RWPE2 (cell line): ENCODE data around the gene SAMD11.

Source experiments
- ATAC-seq: fragments of 200-7000 bp; cut with Tn5 transposase; 3 replicates; pipeline ENCODE4 v1.9.1; 2021; ENCODE audit warnings: low read depth
- DNase-seq: peaks from one replicate; pipeline ENCODE4 v3.0.0-alpha.2; 2020; ENCODE audit warnings: low spot score
- H3K27ac ChIP-seq: fragments of 450-650 bp; 2 replicates; pipeline ENCODE4 v1.5.1; 2017; ENCODE audit warnings: mild to moderate bottlenecking; ENCODE audit not compliant: poor library complexity, severe bottlenecking
- H3K27me3 ChIP-seq: fragments of 250-450 bp; sonication (Bioruptor Pico); 2 replicates; pipeline ENCODE4 v1.5.1; 2021; ENCODE audit warnings: mild to moderate bottlenecking, moderate library complexity; ENCODE audit not compliant: insufficient read depth, poor library complexity, severe bottlenecking
- H3K36me3 ChIP-seq: fragments of 250-450 bp; sonication (Bioruptor Pico); 2 replicates; pipeline ENCODE4 v1.5.1; 2020; ENCODE audit warnings: low read depth, mild to moderate bottlenecking, moderate library complexity
- H3K4me1 ChIP-seq: fragments of 250-450 bp; sonication (Bioruptor Pico); 2 replicates; pipeline ENCODE4 v1.5.1; 2021; ENCODE audit warnings: mild to moderate bottlenecking, moderate library complexity; ENCODE audit not compliant: insufficient read depth, poor library complexity, severe bottlenecking
- H3K4me3 ChIP-seq: fragments of 250-450 bp; sonication (Bioruptor Pico); 2 replicates; pipeline ENCODE4 v1.5.1; 2021; ENCODE audit warnings: mild to moderate bottlenecking, moderate library complexity; ENCODE audit not compliant: severe bottlenecking
- H3K9me3 ChIP-seq: fragments of 250-450 bp; sonication (Bioruptor Pico); 2 replicates; pipeline ENCODE4 v1.5.1; 2021; ENCODE audit warnings: mild to moderate bottlenecking, moderate library complexity; ENCODE audit not compliant: severe bottlenecking
- CTCF ChIP-seq: fragments of 450-650 bp; IDR thresholded peaks from one replicate; pipeline ENCODE4 v1.5.1; 2017; ENCODE audit warnings: mild to moderate bottlenecking, moderate library complexity; ENCODE audit not compliant: poor library complexity, severe bottlenecking

Gene SAMD11

DNA sequence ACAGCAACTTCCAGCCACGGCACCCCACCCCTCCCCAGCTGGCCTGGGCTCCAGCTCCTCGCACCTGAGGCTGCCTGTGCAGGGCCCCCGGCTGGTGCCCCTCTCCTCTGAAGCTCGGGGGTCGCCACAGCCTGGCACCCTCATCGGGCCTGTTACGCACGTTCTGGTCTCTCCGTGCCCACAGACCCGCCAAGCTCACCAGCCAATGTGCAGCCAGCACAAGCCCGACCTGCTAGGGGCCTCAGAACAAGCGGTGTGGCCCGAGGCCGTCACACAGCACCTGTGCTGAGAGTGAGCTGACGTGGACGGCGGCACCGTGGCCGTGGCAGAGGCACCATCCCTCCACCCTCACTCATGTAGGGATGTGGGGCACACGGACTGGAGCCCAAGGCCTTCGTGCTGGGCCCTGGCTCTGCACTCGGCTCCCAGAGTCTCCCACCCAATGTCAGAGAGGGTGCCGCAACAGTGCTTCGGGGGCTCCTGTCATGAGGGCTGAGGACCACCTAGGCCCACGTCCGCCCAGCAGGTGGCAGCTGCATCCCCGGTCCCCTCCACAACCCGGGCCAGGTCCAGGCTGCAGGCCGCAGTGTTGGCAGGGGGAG lies 4.4 kb upstream of the SAMD11 start:
- H3K27ac ChIP-seq, result no peak overlapping the region
- H3K9me3 ChIP-seq, result no peaks in the 10 kb centered on the region
- DNase-seq, result no peak
- H3K27me3 ChIP-seq, result peaks cover 81% of the 10 kb centered on the region
- H3K4me3 ChIP-seq, result no peak overlapping the region
- H3K36me3 ChIP-seq, result no peaks in the 10 kb centered on the region
- H3K4me1 ChIP-seq, result peaks cover 4% of the 10 kb centered on the region
- no peak for ATAC-seq
- TF ChIP-seq CTCF, result no peak

- peaks cover 4% of the 10 kb centered on the region for H3K4me1 ChIP-seq
- no peak overlapping the region for H3K4me3 ChIP-seq
- peaks cover 83% of the 10 kb centered on the region for H3K27me3 ChIP-seq
- no peaks in the 10 kb centered on the region for H3K9me3 ChIP-seq
- H3K36me3 ChIP-seq, result no peaks in the 10 kb centered on the region
- no peak for TF ChIP-seq CTCF
- no peak overlapping the region for H3K27ac ChIP-seq
- DNase-seq (no peak), ATAC-seq (no peak)
Measured at GRCh38 chr1:920010-920409, 3.7 kb upstream of the SAMD11 start.

- no peak overlapping the region for H3K27ac ChIP-seq
- H3K4me1 ChIP-seq, result peaks cover 4% of the 10 kb centered on the region
- no peaks in the 10 kb centered on the region for H3K9me3 ChIP-seq
- TF ChIP-seq CTCF, result no peak
- no peak for ATAC-seq
- H3K36me3 ChIP-seq, result no peaks in the 10 kb centered on the region
- no peak overlapping the region for H3K4me3 ChIP-seq
- DNase-seq, result no peak
- peaks cover 82% of the 10 kb centered on the region for H3K27me3 ChIP-seq
Measured at GRCh38 chr1:920521-920920, 3.2 kb upstream of the SAMD11 start.

DNA sequence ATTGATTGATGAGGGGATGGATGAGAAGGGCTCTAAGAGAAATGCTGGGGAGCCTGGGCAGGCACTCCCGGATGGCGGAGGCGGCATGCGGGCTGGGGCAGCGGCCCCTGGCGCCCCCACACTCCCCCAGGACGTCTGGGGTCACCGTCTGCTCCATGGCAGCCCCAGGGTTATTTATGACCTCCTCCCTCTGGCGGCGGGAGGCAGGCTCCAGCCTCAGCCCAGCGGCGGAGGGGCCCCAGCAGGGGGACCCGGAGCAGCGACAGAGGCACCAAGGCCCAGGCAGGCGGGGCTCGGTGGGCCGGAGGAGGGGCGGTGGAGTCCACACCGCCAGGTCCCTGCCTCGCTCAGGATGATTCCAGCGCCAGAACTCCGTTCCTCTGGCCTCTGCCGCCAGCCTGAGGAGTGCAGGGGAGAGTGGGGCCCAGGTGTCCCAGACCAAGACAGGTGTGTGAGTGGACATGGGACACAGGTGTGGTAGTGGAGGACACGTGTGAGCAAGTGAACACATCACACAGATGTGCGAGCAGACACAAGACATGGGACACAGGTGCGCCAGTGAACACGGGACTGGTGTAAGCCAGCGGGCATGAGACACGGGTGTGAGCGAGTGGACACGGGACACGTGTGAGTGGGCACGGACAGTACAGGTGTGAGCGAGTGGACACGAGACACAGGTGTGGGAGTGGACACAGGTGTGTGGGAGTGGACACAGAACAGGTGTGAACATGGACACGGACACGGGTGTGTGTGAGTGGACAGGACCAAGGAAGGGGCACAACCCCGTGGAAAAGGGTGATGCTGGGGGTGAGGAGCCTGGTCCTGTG lies 2.5 kb upstream of the SAMD11 start:
- Histone ChIP-seq H3K27me3 (peaks cover 82% of the 10 kb centered on the region), H3K36me3 (no peaks in the 10 kb centered on the region), H3K27ac (no peak overlapping the region)

More for the DNA sequence above, 2.5 kb upstream of the SAMD11 start:
- Histone ChIP-seq H3K4me3 (no peak overlapping the region), H3K9me3 (no peaks in the 10 kb centered on the region), H3K4me1 (peaks cover 4% of the 10 kb centered on the region)
- ATAC-seq (peak; percentile 66), DNase-seq (no peak)
- no peak for TF ChIP-seq CTCF
